ENCODE results near the gene PFKFB1. TPM values are rescaled to one million over a fixed set of nuclear protein-coding genes. Genes with fewer than 3 reads are reported as not detected.
A peak's percentile ranks its signal among the peaks of the same experiment; 100 is the strongest.

Gene PFKFB1
- polyA plus RNA-seq, 2 of the 4 experiments (the other 2 are of a cell fraction) = 0.04 to 0.28 TPM

GRCh38 chrX:54979432-54979831, 14.6 kb downstream of the PFKFB1 start:
- Histone ChIP-seq H3K27ac (no peak overlapping the region), H3K9me3 (no peaks in the 10 kb centered on the region), H3K4me1 (no peaks in the 10 kb centered on the region), H3K4me3 (no peak overlapping the region), H3K4me2 (no peak overlapping the region)
- ChIA-PET CTCF (no interaction called here), POLR2A (no interaction called here)
- no peak for FAIRE-seq
- TF ChIP-seq JUN (IDR thresholded peaks at IDR 0.05) (no peak), RNF2 (IDR thresholded peaks at IDR 0.05; ENCODE audit: borderline replicate concordance, low read depth) (no peak), ZFP36 (IDR thresholded peaks at IDR 0.05; ENCODE audit: borderline replicate concordance, partially characterized antibody) (no peak), FOSL2 (IDR thresholded peaks at IDR 0.05) (no peak), FOSL2 (CRISPR knock-in tag; IDR thresholded peaks at IDR 0.05) (no peak), KDM1A (IDR thresholded peaks at IDR 0.05; ENCODE audit: low read depth) (no peak), MYC (IDR thresholded peaks at IDR 0.05; ENCODE audit: borderline replicate concordance, low read length) (no peak), JUNB (IDR thresholded peaks at IDR 0.05) (no peak), MAZ (IDR thresholded peaks at IDR 0.05; ENCODE audit: borderline replicate concordance, low read depth, low read length) (no peak), RCOR1 (IDR thresholded peaks at IDR 0.05; ENCODE audit: low read depth, low read length) (no peak), PHF8 (IDR thresholded peaks at IDR 0.05; ENCODE audit: borderline replicate concordance, low read depth) (no peak)
- DNase-seq (ENCODE audit: low read depth in 1 of 2, low spot score in 1 of 2) = no peak
- ATAC-seq = no peak

- H3K4me2 ChIP-seq = no peak overlapping the region
- POLR2A ChIA-PET = no interaction called here
- DNase-seq (ENCODE audit: low read depth in 1 of 2, low spot score in 1 of 2) (peak in 1 of 2 experiments; percentile 24), ATAC-seq (peak in 1 of 2 experiments; percentile 29; a peak in 1 of 6 replicates), FAIRE-seq (no peak)
- no peaks in the 10 kb centered on the region for H3K4me1 ChIP-seq
- CTCF ChIA-PET = no interaction called here
- no peak for TF ChIP-seq EHF (CRISPR knock-in tag; IDR thresholded peaks at IDR 0.05)
- TF ChIP-seq REST (IDR thresholded peaks at IDR 0.05) = no peak
- TF ChIP-seq ZSCAN20 (CRISPR knock-in tag; IDR thresholded peaks at IDR 0.05) = no peak
- no peak for TF ChIP-seq RARB (CRISPR knock-in tag; IDR thresholded peaks at IDR 0.05)
- no peak for TF ChIP-seq HOXA7 (CRISPR knock-in tag; IDR thresholded peaks at IDR 0.05)
- TF ChIP-seq RCOR1 (IDR thresholded peaks at IDR 0.05; ENCODE audit: low read depth, low read length) = no peak
- TF ChIP-seq JUNB (IDR thresholded peaks at IDR 0.05) = peak; percentile 14; the same call in 1 of the 2 replicates
- no peak for TF ChIP-seq KDM5A (IDR thresholded peaks at IDR 0.05)
- TF ChIP-seq ZC3H11A (IDR thresholded peaks at IDR 0.05) = no peak
- TF ChIP-seq HEYL (CRISPR knock-in tag; IDR thresholded peaks at IDR 0.05) = no peak
- no peak for TF ChIP-seq MAZ (IDR thresholded peaks at IDR 0.05; ENCODE audit: borderline replicate concordance, low read depth, low read length)
- no peak for TF ChIP-seq NFE2L2 (conservative IDR thresholded peaks at IDR 0.05; ENCODE audit: low read length)
- no peak for TF ChIP-seq FOSL2 (IDR thresholded peaks at IDR 0.05)
- TF ChIP-seq FOSL2 (CRISPR knock-in tag; IDR thresholded peaks at IDR 0.05) = peak; percentile 13; the same call in 1 of the 2 replicates
- no peak for TF ChIP-seq HES2 (IDR thresholded peaks at IDR 0.05)
- H3K9me3 ChIP-seq = no peaks in the 10 kb centered on the region
- H3K4me3 ChIP-seq = no peak overlapping the region
- no peak overlapping the region for H3K27ac ChIP-seq
Observed at GRCh38 chrX:54978448-54978847, 15.5 kb downstream of the PFKFB1 start.

- Histone ChIP-seq H3K4me2 (no peak overlapping the region), H3K4me1 (no peaks in the 10 kb centered on the region), H3K9me3 (no peaks in the 10 kb centered on the region), H3K4me3 (no peak overlapping the region), H3K27ac (no peak overlapping the region)
- no peak for TF ChIP-seq GATA3 (IDR thresholded peaks at IDR 0.05; ENCODE audit: borderline replicate concordance)
- POLR2A ChIA-PET = interaction anchor here (0.6 kb wide), 1 partner anchor 17 kb away, joined by 3 read pairs; no protein-coding TSS in a partner anchor
- CTCF ChIA-PET = no interaction called here
- DNase-seq (ENCODE audit: low read depth in 1 of 2, low spot score in 1 of 2) = no peak
- no peak for ATAC-seq
- peak; percentile 7 for FAIRE-seq
- 15% methylated on average over 4 of the region's 4 CpGs for WGBS (ENCODE audit: missing lambda C conversion rate)
Observed at GRCh38 chrX:54977387-54977786, 16.6 kb downstream of the PFKFB1 start.
